ENCODE data around the gene RAB5A. TPM values are rescaled to one million over a fixed set of nuclear protein-coding genes. Genes with fewer than 3 reads are reported as not detected.

Gene RAB5A
- total and polyA plus RNA-seq, 10 of the 15 experiments (the other 5 are each of a cell fraction or from before 2014, with no cell fraction given): 15.8 to 44.3 (median 29.1) TPM

- TF ChIP-seq SMAD1 (IDR thresholded peaks at IDR 0.05; ENCODE audit: low read depth, partially characterized antibody) (no peak), USF2 (IDR thresholded peaks at IDR 0.05; ENCODE audit: borderline replicate concordance, low read depth, low read length) (no peak)
Measured at GRCh38 chr3:19994796-19995195, 47.9 kb downstream of the RAB5A start (continued).

- ATAC-seq (no peak), FAIRE-seq (no peak), DNase-seq (ENCODE audit: low read depth, low spot score) (no peak)
- no peaks in the 10 kb centered on the region for H3K4me1 ChIP-seq (ENCODE audit: control insufficient read depth, insufficient read depth, low read length)
- SMC1A ChIA-PET (ENCODE audit: uncharacterized antibody, unreplicated experiment): no interaction called here
- no peaks in the 10 kb centered on the region for H4K20me1 ChIP-seq (ENCODE audit: control insufficient read depth, insufficient read depth)
- in situ Hi-C loops (cut with MboI): no loop called here
- no peaks in the 10 kb centered on the region for H3K79me2 ChIP-seq (ENCODE audit: control insufficient read depth, insufficient read depth, low read length)
- H3K9ac ChIP-seq (ENCODE audit: control insufficient read depth, insufficient read depth, low read length): no peak overlapping the region
- WGBS (ENCODE audit: insufficient coverage, insufficient replicate concordance, low lambda C conversion rate, missing lambda C conversion rate): 58% methylated on average over 4 of the region's 4 CpGs
- H3K27me3 ChIP-seq (replicated peaks in 1 of 2; ENCODE audit: control insufficient read depth in 2 of 2, insufficient read depth in 2 of 2, low read length in 1 of 2): no peaks in the 10 kb centered on the region
- no TSS peak for BruUV-seq (replicated peaks)
- TF ChIP-seq HCFC1 (IDR thresholded peaks at IDR 0.05; ENCODE audit: low read length): no peak
- no peak for TF ChIP-seq ZNF274 (IDR thresholded peaks at IDR 0.05; ENCODE audit: insufficient read depth, insufficient read length)
- TF ChIP-seq REST (IDR thresholded peaks at IDR 0.05; ENCODE audit: low read depth, low read length): no peak
- no peak for TF ChIP-seq IRF4 (IDR thresholded peaks at IDR 0.05; ENCODE audit: low read depth, low read length)
- no peak for TF ChIP-seq TARDBP (IDR thresholded peaks at IDR 0.05; ENCODE audit: borderline replicate concordance)
- TF ChIP-seq BHLHE40 (IDR thresholded peaks at IDR 0.05; ENCODE audit: borderline replicate concordance in 1 of 2, low read depth in 2 of 2, low read length in 1 of 2): no peak
- TF ChIP-seq TCF7 (IDR thresholded peaks at IDR 0.05; ENCODE audit: borderline replicate concordance): no peak
- TF ChIP-seq JUNB (IDR thresholded peaks at IDR 0.05): no peak
- H3K9me3 ChIP-seq (replicated peaks; ENCODE audit: control insufficient read depth, insufficient read depth, low read length): no peaks in the 10 kb centered on the region
- H3K4me3 ChIP-seq: no peak overlapping the region
- CTCF ChIA-PET: no interaction called here
- intact Hi-C loops (cut with micrococcal nuclease; ENCODE audit: unreplicated experiment): no loop called here
- H3K27ac ChIP-seq (ENCODE audit: control insufficient read depth, insufficient read depth): no peak overlapping the region
- POLR2A ChIA-PET: no interaction called here
- no peaks in the 10 kb centered on the region for H3K36me3 ChIP-seq (ENCODE audit: control insufficient read depth in 2 of 2, insufficient read depth in 2 of 2, low read length in 1 of 2)
- RAD21 ChIA-PET (ENCODE audit: unreplicated experiment): no interaction called here
- H2AFZ ChIP-seq (ENCODE audit: control insufficient read depth, low read depth, low read length): no peak overlapping the region
- no peak overlapping the region for H3K4me2 ChIP-seq (ENCODE audit: control insufficient read depth, insufficient read depth)
Measured at GRCh38 chr3:19997502-19997901, 50.6 kb downstream of the RAB5A start.
